ENCODE data around the gene ARHGEF25. TPM values are rescaled to one million over a fixed set of nuclear protein-coding genes. Genes with fewer than 3 reads are reported as not detected.

ARHGEF25 gene
- total RNA-seq, 1 donor = 23.9 TPM

DNA sequence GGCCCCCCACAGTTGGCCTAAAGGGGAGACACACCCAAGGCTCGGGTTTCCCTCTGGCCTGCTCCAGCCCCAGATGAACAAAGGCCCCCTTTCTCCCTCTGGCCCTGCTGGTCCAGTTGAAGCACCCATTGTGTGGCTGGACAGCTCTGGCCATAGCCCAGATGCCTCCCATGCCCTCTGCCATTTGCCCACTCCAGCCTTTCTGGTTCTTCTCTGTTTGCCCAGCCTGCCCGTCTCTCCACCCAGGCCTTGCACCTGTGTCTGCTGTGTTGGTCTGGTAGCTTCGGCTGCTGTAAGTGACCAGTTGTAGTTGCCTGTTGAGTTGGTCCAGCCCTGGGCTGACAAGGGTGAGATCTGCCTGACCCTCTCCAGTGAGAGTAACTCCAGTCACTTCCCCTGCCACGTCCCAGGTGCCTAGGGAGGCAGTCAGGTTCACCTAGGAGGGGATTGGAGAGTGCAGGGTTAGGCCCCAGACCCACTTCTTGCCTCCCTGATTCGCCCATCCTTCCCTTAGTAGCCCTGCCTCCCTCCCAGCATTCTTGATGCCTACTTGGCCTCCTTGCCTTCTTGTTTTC lies 18.7 kb downstream of the ARHGEF25 start:
- Histone ChIP-seq H3K27me3 (ENCODE audit: insufficient read depth, low read length) (peaks cover 40% of the 10 kb centered on the region), H3K4me1 (ENCODE audit: insufficient read depth, low read length) (no peaks in the 10 kb centered on the region), H4K20me1 (ENCODE audit: insufficient read depth, low read length) (no peaks in the 10 kb centered on the region), H3K36me3 (ENCODE audit: insufficient read depth, low read length) (no peaks in the 10 kb centered on the region), H3K9me3 (ENCODE audit: low read depth, low read length) (no peaks in the 10 kb centered on the region), H3K4me2 (ENCODE audit: insufficient read depth, low read length) (no peak overlapping the region), H3K4me3 (ENCODE audit: insufficient read depth, low read length) (no peak overlapping the region), H3K79me2 (ENCODE audit: insufficient read depth, low read length) (no peaks in the 10 kb centered on the region), H3K27ac (ENCODE audit: low read depth, low read length) (no peak overlapping the region), H2AFZ (ENCODE audit: low read length) (no peak overlapping the region)
- peak; percentile 29 for DNase-seq (ENCODE audit: insufficient read length, low spot score, missing footprints)
- TF ChIP-seq, protein P1, sequence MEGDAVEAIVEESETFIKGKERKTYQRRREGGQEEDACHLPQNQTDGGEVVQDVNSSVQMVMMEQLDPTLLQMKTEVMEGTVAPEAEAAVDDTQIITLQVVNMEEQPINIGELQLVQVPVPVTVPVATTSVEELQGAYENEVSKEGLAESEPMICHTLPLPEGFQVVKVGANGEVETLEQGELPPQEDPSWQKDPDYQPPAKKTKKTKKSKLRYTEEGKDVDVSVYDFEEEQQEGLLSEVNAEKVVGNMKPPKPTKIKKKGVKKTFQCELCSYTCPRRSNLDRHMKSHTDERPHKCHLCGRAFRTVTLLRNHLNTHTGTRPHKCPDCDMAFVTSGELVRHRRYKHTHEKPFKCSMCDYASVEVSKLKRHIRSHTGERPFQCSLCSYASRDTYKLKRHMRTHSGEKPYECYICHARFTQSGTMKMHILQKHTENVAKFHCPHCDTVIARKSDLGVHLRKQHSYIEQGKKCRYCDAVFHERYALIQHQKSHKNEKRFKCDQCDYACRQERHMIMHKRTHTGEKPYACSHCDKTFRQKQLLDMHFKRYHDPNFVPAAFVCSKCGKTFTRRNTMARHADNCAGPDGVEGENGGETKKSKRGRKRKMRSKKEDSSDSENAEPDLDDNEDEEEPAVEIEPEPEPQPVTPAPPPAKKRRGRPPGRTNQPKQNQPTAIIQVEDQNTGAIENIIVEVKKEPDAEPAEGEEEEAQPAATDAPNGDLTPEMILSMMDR (IDR thresholded peaks at IDR 0.05; ENCODE audit: extremely low read depth, low read depth, low read length) = no peak

GRCh38 chr12:57630891-57631433 lies 19.7 kb downstream of the ARHGEF25 start:
- Histone ChIP-seq H3K27me3 (ENCODE audit: insufficient read depth, low read length) (peaks cover 42% of the 10 kb centered on the region), H3K4me2 (ENCODE audit: insufficient read depth, low read length) (no peak overlapping the region), H3K36me3 (ENCODE audit: insufficient read depth, low read length) (no peaks in the 10 kb centered on the region), H3K9me3 (ENCODE audit: low read depth, low read length) (no peaks in the 10 kb centered on the region), H3K4me3 (ENCODE audit: insufficient read depth, low read length) (no peak overlapping the region), H3K27ac (ENCODE audit: low read depth, low read length) (no peak overlapping the region), H4K20me1 (ENCODE audit: insufficient read depth, low read length) (no peaks in the 10 kb centered on the region), H3K4me1 (ENCODE audit: insufficient read depth, low read length) (no peaks in the 10 kb centered on the region), H2AFZ (ENCODE audit: low read length) (no peak overlapping the region), H3K79me2 (ENCODE audit: insufficient read depth, low read length) (no peaks in the 10 kb centered on the region)
- TF ChIP-seq, protein P1 (IDR thresholded peaks at IDR 0.05; ENCODE audit: extremely low read depth, low read depth, low read length) = no peak
- DNase-seq (ENCODE audit: insufficient read length, low spot score, missing footprints) = peak; percentile 64

GRCh38 chr12:57631566-57632072 lies 20.4 kb downstream of the ARHGEF25 start:
- peaks cover 41% of the 10 kb centered on the region for H3K27me3 ChIP-seq (ENCODE audit: insufficient read depth, low read length)
- no peaks in the 10 kb centered on the region for H3K9me3 ChIP-seq (ENCODE audit: low read depth, low read length)
- no peak overlapping the region for H3K4me2 ChIP-seq (ENCODE audit: insufficient read depth, low read length)
- H4K20me1 ChIP-seq (ENCODE audit: insufficient read depth, low read length) = no peaks in the 10 kb centered on the region
- peak; percentile 21 for DNase-seq (ENCODE audit: insufficient read length, low spot score, missing footprints)
- TF ChIP-seq, protein P1 (IDR thresholded peaks at IDR 0.05; ENCODE audit: extremely low read depth, low read depth, low read length) = no peak
- no peaks in the 10 kb centered on the region for H3K79me2 ChIP-seq (ENCODE audit: insufficient read depth, low read length)
- no peaks in the 10 kb centered on the region for H3K36me3 ChIP-seq (ENCODE audit: insufficient read depth, low read length)
- H3K27ac ChIP-seq (ENCODE audit: low read depth, low read length) = no peak overlapping the region
- H3K4me3 ChIP-seq (ENCODE audit: insufficient read depth, low read length) = no peak overlapping the region
- H2AFZ ChIP-seq (ENCODE audit: low read length) = no peak overlapping the region
- no peaks in the 10 kb centered on the region for H3K4me1 ChIP-seq (ENCODE audit: insufficient read depth, low read length)

GRCh38 chr12:57632073-57632957 lies 21.1 kb downstream of the ARHGEF25 start:
- H3K9me3 ChIP-seq (ENCODE audit: low read depth, low read length) = no peaks in the 10 kb centered on the region
- no peaks in the 10 kb centered on the region for H3K4me1 ChIP-seq (ENCODE audit: insufficient read depth, low read length)
- no peaks in the 10 kb centered on the region for H3K79me2 ChIP-seq (ENCODE audit: insufficient read depth, low read length)
- peak overlapping the region; percentile 78 for H3K4me2 ChIP-seq (ENCODE audit: insufficient read depth, low read length)
- peaks cover 37% of the 10 kb centered on the region for H3K27me3 ChIP-seq (ENCODE audit: insufficient read depth, low read length)
- TF ChIP-seq, protein P1 (IDR thresholded peaks at IDR 0.05; ENCODE audit: extremely low read depth, low read depth, low read length) = no peak
- H2AFZ ChIP-seq (ENCODE audit: low read length) = peak overlapping the region; percentile 62
- H3K4me3 ChIP-seq (ENCODE audit: insufficient read depth, low read length) = peak overlapping the region; percentile 65
- H4K20me1 ChIP-seq (ENCODE audit: insufficient read depth, low read length) = no peaks in the 10 kb centered on the region
- H3K36me3 ChIP-seq (ENCODE audit: insufficient read depth, low read length) = no peaks in the 10 kb centered on the region
- DNase-seq (ENCODE audit: insufficient read length, low spot score, missing footprints) = peak; percentile 73
- H3K27ac ChIP-seq (ENCODE audit: low read depth, low read length) = no peak overlapping the region

All from osteoblast (primary cell).